GM15510 (cell line): ENCODE results near the gene NFE2L1.

Source experiments
- POLR2A ChIP-seq: IDR thresholded peaks from 3 replicates; pipeline ENCODE4 v1.6.1; 2011; ENCODE audit warnings: borderline replicate concordance; ENCODE audit not compliant: insufficient read length; ENCODE audit errors: extremely low read depth

Gene NFE2L1

DNA sequence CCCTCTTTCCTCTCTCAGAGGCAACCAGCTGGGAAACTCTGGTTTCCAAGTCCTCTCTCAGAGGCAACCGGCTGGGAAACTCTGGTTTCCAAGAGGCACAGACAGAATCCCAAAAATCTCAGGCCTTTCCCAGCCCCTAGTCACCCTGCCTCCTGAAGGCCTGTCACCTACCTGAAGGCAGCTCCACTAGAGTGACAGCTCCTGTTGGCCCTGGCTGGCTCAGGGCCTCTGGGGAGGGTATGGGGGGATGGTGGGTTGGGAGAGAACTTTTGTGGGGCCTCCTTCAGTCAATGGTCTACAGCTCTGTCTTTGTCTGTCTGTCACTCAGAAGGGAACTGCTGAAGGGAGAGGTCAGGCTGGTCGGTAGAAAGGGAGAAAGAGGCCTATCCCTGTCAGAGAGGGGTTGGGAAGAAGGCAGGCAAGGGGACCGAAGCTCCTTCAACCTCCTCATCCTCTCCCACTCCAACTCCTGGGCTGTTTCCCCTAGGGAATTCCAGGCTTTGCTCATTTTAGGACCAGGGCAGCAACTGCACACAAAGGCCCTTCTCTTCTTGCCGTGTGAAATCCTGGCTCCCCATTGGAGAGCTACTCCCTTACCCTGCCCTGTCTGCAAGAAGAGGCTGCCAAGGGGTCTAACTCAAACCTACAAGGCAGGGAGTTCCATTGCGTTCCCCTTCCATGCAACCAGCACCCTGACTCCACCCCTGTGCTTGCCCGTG is 34.1 kb upstream of the NFE2L1 start:
- no peak for TF ChIP-seq POLR2A

DNA sequence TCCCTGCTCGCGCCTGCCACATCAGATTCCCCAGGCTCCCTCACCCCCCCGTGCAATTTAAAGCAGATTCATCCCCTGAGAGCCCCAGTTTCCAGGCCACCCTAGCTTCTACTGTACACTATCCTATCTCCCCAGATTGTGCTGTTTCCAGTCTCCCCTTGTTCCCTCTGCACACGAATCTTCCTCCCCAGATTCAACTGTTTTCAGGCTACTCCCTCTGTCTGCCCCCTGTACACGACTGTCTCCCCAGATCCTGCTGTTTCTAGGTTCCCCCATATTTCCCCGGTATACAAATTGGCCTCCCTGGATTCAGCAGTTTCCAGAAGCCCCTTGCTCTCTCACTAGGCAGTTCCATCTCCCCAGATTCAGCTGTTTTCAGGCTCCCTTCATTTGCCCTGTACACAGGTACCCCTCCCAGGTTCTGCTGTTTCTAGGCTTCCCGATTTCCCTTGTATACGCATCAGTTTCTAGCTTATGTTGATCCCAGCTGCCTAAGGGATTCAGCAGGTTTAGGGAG is 33.5 kb upstream of the NFE2L1 start:
- TF ChIP-seq POLR2A, result no peak

DNA sequence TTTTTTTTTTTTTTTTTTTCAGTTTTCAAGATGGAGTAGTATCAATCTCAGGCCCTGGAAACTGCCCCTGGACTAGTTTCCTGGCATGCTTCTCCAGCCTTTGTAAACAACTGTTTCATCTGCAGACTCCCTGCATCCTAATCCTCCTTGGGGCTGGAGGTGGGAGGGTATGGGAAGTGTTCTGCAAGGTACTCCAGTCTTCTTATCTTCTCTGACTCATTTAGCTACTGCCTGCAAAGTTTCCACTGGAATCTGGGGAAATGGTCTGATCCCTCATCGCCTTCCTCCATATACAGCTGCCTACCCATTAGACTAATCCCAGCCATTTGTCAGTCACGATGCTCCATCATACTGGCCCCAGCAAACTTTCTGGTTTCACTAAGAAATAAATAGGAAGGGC is 32.0 kb upstream of the NFE2L1 start:
- TF ChIP-seq POLR2A, result no peak

DNA sequence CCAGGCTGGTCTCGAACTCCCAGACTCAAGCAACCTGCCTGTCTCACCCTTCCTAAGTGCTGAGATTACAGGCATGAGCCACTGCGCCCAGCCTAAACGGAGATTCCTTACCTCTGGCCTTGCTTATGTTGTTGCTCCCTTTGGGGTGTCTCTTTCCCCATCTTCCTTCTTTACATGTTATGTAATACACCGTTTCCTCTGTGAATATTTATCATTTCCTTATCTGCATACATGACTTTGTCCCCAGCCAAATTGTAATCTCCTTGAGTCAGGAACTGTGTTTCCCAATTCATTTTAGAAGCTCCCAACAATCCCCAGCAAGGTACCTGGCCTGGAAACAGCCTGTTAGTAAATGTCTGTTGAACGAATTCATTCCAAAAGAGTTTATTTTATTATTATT is 26.2 kb upstream of the NFE2L1 start:
- no peak for TF ChIP-seq POLR2A

DNA sequence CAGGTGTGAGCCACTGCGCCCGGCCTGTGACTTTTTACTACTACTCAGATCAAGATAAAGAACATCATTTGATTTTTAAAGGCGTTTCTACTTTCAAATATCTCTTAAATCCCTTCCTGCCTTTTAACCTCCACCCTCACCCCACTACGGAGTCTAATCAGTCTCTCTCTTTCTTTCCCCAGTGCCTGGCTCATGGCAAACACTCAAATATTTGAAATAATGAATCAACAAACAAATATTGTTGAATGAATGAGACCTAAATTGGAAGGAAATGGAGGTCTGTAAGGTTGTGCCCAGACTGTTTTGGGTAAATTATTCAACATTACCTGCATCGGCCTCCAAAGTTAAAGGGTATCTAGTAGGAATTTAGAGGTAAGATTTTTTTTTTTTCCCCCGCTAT is 25.3 kb upstream of the NFE2L1 start:
- no peak for TF ChIP-seq POLR2A

DNA sequence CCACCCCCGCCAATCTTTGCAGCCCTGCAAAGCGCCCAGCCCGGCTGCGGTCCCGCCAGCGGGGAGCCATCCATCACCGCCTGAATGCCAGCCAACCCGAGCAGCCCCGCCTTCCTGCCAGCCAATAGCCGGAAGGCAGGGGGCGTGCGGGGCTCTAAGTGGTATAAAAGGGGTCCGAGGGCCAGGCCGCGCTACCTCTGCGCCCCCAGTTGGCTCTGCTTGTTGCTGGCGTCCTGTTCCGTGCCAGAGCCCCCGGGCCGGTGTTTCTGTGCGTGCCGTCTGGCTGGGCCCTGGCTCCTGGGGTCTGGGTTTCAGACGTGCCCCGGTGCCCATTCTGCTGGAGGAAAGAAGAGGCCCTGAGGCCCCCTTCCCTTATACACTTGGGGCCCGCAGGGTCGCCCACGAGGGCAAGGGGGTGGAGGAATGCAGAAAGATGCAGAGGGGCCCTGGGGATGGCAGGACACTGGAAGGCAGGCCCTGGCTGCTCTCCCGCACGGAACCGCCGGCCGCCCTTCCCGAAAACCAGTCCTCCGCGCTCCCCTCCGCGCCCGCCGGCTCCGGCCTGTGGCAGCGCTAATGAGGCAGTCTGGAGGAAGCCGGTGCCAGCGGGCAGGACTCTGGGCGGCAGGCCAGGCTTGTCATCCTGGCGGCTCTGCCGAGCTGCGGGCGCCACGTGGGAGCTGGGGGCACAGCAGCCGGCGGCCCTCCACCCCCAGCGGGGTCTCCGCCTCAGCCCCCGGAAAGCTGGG is 24.6 kb upstream of the NFE2L1 start:
- no peak for TF ChIP-seq POLR2A

DNA sequence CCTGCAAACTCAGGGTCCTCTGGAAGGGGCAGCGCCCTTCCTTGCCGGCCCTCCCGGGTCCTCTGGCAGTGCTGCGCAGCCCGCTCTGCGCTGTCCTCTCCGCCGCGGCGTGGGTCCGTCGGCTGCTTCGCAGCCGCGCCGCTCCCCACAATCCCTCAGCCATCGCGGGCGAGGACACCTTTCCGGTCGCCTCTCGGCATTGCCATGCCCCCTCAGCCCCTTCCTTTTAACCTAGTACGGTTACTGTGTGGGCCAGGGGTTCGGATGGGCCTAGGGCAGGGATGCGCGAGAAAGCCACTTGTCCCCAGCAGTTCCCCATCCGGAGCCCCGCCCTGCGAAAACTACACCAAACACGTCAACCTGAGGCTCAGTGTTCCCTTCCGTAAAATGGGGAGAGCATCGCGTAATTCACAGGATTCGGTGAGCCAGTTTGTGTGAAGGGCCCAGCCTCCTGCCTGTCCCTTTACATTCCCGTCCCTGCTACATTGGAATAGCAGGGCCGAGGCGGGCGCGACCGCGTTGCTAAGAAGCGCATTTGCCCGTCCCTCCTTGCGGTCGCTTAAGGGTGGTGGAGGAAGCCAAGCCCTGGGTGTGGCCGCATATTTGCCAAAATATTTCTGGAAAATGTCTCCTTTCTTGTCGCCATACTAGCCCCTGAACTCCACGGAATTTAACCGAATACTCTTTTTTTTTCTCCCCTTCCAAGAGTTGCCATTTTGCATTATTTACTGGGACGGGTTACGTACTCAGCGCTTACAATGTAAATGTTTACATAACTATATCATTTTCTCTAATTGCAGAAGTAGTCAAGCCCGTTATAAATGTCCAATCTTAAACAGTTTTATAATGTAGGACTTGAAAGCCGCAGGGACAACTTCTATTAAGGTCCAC is 23.8 kb upstream of the NFE2L1 start:
- no peak for TF ChIP-seq POLR2A

DNA sequence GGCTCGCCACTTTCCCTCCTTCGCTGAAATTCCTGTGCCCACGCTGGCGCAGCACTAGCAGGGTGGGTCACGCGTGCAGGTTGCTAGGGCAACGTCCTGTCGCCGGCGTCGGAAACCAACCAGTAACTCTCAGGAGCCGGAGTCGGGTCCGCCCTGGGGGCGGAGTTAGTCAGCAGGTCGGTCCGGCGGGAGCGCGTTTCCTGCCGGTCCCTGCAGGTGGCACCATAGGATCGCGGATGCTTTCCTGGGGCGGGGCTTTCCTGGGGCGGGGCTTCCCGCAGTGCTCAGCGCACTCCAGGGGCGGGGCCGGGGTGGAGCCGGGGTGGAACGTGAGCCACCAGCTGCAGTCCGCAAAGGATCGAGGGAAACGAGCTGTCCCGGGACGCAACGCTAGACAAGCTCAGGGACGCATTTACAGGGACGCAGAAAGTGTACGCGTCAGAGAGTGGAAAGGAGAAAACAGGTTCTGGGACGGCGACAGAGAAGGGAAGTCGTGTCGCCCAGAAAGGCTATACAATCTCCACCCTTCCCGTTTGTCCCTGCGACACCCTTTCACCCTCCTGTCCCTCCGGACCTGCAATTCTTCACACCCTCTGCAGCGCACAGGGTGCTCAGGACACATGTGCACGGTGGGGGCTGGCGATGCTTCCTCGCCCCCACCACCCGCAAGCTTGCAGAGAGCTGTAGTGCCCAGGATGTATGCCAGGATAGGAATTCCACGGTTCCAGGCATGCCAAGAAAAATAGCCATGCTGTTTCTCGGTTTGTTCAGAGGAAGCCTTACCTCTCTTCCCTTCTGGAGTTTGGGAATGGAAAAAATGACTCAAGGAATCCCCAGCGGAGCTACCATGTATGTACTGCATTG is 22.9 kb upstream of the NFE2L1 start:
- no peak for TF ChIP-seq POLR2A

DNA sequence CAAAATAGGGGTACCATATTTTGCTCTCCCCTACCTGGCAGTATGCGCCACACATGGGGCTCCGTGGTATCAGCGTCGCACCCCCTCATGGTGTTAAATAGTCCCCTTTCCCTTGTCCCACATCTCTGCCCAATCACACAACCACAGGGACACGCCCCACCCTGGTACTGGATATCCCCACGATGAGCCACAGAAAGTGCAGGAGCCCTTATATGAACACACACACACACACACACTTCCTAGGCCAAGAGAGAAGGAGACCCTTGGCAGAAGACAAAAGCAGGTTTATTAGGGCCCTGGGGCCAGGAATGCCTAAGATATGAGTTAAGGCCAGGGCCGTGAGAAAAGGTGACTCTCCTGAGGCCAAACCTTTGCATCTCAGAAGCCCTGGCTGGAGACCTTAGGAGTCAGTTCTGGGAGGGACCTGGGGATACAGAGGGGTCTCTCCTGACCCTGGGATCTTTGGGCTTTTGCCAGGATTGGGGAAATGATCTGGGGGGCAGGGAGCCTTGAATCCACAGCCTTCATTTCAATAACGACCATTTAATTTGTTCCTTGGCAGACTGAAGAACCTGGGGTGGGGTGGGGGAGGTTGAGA is 22.2 kb upstream of the NFE2L1 start:
- TF ChIP-seq POLR2A, result no peak

DNA sequence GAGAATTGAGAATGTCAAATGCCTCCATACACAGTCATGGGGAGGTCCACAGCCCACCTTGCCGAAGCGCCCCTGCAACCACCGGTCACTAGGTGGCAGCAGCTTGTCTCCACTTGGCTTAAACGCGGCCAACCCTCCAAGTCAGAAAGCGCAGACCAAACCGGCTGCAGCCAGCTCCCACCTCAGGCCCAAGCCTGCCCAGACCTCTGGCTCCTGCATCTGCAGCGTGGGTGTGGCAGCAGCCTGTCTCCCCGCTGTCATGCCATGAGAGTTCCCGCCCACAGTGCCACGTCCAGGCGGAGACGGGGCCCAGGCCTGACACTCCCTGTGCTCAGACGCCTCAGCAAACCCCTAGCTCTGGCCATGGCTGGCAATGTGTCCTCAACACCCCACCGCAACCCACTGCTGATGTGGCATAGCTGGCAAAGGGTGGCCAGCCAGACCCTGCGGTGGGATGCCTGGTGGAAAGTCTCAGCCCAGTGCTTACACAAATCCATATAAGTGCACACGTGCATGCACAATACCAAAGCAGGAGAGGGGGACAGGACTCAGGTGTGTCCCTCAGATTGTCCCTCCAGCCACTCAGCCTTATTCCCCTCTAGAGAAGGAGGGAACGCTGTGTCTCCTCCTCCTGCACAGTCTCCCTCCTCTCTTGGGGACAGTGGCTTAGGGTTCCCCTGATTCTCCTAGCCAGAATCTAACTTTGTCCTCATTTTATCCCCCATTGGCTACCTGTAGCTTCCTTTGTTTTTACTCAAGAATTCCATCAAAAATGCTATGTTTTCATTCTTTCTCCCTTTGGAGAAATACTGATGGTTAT is 21.4 kb upstream of the NFE2L1 start:
- TF ChIP-seq POLR2A, result no peak

DNA sequence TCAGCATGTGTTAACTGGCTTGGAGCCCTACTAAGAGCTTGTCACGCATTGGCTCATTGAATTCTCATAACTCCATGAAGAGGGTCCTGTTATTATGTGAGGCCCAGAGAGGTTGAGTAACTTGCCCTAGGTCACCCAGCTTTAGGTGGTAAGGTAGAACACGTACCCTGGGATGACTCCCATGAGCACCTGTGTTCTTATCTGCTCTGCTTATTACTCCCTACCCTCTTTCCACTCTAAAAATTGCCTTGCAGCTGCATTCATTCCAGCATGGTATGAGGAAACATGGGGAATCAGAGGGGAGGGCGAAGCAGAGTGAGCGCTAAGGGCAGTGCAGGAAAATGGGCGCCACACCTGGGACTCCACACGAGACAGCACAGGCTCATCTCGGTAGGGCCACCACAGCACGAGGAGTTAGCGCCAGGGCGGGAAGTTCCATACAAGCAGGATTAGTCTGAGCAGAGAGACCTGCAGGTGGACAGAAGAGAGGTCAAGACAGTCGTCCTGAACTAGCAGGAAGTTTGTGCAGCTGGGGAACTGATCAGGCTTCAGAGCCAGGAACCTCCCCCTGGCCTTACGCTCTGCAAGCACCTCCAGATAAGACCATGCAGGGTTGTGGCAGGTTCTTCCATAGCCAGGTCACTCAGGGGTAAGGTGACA is 20.7 kb upstream of the NFE2L1 start:
- no peak for TF ChIP-seq POLR2A

DNA sequence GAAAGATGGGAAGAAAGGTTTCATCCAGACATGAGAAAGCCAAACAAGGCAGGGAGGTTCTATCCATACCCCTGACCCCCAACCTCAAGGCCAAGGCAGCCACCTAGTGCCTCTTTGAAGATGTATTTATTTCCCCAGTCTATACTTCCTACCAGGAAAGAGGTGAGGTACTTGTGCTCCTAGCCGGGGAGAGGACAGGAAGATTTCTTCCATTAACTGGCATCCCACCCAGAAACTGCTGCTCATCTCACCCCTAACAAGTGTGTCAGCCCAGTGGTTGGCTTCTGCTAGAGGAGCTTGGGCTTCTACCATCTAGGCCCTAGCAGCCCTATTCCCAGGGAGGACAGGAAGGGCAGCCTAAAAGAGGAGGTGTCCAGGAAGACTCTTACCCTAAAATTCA is 19.4 kb upstream of the NFE2L1 start:
- TF ChIP-seq POLR2A, result no peak
